ENCODE results near the gene DIRAS1.

Gene DIRAS1, protein sequence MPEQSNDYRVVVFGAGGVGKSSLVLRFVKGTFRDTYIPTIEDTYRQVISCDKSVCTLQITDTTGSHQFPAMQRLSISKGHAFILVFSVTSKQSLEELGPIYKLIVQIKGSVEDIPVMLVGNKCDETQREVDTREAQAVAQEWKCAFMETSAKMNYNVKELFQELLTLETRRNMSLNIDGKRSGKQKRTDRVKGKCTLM

DNA sequence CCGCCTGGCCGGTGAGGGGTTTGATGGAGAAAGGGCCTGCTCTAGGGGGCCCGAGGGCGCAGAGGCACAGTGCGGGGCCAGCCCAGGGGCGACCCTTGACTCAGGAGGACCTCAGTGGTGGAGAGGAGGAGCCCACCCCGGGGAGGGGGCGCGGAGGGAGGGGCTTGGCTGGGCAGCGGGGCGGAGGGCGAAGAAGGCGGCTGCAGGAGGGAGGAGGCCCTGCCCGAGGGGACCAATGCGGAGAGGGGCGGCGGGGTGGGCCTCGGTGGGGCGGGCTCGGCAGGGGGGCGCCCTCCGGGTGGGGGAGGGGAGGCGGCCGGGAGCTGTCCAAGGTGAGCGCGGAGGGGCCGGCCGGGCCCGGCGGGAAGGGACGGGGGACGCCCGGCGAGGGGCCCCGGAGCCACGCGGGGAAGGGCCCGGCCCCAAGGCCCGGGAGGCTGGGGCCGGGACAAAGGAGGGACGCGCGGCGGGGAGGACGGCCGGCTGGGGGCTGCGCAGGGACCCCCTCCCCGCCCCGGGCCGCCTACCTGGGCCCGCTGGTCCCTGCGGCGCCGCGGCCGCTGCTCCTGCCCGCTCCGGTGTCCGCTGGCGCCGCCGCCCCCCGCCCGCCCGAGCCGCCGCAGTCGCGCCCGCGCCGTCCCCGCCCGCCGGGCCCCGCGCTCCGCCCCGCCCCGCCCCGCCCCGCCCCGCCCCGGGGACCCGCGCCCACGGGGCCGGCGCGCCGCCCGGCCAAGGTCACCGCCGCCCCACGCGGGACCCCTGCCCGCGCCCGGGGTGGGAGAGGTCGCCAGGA is at the start of gene DIRAS1:
Gene DIRAS1, minus strand, starts transcription at position 596 of the 793 bp plus-strand sequence. CDS start 3,566 bp downstream, outside the sequence.
- no peak for DNase-seq (ENCODE audit: low read depth)

DNA sequence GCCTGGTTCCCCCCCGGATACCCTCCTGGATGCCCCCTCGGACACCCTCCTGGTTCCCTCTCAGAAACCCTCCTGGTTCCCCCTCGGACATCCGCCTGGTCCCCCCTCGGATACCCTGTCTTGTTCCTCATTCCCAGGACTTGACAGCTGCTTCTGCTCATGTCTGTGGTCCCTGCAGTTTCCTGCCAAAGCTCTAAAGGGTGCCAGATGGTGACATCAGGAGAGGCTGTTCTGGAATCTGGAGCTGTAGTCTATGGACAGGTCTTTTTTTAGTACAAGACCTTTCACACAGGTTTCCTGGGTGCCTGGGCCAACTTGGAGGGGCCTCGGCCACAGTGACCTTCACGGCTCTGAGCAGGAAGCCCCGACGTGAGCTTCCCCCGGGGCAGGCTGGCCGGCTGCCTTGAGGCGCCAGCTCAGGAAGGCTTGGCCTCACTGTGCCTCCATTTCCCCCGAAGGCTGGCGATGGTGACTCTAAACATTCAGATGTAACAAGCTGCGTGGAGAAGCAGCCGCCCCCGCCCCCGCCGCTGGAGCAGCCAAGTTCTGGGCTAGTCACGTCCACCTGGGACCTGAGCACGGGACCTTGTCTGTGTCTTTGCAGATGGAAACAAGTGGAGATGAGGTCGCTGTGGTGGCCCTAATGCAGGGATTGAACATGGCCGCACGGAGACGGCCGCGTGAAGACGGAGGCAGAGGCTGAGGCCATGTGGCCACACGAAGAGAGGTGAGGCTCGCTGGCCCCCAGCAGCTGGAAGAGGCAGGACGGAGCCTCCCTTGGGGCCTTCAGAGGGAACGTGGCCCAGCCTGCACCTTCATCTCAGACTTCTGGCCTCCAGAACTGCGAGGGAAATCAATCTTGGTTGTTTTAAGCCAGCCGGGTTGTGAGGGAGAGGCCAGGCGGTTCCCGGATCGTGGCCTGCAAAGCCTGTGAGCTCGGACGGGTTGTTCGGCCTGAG is 49.2 kb upstream of the DIRAS1 start:
- no peak for DNase-seq (ENCODE audit: low read depth)

DNA sequence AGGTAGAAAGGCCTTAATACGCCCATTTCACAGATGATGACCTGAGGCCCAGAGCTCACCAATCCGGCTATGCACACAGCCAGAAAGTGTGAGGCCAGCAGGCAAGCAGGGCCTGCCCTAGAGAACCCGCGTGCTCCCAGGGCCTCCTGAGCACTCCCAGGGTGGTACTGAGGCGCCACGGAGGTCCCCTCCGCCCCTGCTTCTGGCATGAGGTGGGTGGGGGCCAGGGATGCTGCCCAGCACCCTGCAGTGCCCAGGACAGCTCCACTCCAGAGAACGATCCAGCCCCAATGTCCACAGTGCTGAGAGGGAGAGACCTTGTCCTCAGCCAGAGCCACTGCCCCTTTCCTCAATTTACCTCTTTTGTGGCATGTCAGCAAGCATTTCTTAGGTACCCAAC is 48.0 kb upstream of the DIRAS1 start:
- no peak for DNase-seq (ENCODE audit: low read depth)

DNA sequence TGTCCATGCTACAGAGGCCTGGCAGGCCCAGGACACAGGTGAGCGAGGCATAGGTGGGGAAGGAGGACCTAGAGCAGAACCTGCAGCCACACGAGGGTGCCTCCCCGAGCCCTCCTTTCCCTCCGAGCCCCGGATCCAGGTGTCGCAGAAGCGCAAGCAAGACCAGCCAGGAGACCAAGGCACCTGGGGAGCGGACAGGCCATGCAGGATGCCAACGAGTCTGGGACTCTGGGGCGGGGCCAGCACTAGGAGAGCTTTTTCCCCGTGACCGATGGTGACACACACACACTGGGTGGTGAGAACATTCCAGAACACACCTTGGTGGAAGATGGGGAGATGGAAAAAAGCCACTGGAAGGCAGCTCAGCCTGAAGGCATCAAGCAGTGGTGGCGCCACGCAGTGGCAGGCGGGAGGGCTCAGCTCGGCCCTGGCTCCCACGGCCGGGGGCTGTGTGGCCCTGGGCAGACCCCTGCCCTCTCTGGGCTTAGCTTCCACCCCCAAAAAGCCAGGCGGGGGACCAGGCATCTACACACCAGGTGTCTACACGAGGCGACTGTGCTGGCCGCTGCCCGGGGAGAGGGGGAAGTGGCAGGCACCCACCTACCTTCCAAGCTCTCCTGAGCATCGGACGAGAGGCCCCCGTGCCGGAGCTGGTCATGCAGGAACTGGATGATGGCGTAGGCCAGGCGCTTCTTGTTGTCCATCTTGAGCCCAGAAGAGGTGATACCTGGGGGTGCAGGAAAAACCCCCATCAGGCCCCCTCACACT is 47.4 kb upstream of the DIRAS1 start:
- DNase-seq (ENCODE audit: low read depth), result no peak

DNA sequence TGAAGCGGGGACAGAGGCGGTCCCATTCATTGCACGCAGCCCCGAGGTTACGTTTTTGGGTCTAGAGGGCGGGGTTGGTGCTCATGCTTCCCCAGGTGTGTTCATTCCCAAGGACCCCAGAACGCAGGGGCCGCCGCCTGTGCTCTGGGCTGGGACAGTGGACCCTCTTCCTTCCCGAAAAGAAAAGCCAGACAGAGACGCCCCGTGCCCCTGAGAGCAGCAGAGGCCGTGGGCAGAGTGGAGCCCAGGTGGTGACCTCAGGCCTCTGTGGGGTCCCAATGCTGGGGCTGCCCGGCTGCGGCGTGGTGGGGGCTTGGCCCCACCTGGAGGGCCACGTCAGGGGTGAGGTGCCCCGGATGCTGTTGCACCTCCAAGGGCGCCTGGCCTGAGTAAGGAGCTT is 46.5 kb upstream of the DIRAS1 start:
- no peak for DNase-seq (ENCODE audit: low read depth)

DNA sequence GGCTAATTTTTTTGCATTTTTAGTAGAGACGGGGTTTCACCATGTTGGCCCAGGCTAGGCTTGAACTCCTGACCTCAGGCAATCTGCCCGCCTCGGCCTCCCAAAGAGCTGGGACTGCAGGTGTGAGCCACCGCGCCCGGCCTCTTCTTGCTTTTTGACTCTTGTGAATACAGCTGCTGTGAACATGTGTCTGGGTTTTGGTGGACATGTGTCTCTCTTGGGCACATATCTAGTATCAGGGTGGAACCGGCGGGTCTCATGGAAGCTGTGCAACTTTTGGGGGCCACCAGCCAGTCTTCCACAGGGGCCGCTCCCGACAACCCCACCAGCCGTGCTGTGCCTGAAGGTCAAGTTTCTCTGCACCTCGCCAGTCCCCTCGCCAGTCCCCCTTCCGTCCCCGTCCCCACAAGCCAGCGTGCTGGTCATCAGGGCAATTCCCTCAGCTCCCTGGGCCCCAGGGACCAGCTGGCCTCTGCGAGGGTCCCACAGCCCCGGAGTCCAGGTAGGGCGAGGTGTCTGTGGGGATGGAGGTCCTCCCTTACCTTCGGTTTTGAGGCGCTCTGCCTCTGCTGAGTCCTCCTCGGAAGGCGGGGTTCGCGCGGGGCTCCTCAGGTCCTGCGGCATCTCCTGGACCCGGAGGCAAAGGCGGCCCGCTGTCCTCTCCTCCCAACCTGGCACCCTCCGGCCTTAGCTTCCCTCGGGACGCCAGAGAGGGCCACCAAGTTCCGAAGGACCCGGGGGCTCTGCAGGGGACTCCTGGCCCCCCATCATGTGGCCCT is 45.6 kb upstream of the DIRAS1 start:
- no peak for DNase-seq (ENCODE audit: low read depth)

DNA sequence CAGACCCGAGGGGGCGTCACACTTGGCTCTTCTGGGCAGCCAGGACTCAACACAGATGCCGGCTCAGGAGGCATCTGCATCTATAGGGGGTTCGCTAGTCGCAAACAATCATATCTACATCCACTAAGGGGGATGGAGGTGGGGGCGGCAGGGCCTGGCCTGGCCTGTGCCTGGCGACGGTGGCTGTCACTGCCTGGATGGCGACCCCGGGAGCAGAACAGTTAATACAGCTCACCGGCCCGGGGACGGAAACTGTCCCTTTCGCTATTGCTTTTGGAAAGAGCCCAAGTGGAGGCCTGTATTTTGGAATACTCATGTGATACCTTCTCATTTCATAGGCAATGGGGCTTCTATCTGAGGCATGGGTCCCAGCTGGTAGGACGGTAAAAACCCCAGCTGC is 44.2 kb upstream of the DIRAS1 start:
- no peak for DNase-seq (ENCODE audit: low read depth)

DNA sequence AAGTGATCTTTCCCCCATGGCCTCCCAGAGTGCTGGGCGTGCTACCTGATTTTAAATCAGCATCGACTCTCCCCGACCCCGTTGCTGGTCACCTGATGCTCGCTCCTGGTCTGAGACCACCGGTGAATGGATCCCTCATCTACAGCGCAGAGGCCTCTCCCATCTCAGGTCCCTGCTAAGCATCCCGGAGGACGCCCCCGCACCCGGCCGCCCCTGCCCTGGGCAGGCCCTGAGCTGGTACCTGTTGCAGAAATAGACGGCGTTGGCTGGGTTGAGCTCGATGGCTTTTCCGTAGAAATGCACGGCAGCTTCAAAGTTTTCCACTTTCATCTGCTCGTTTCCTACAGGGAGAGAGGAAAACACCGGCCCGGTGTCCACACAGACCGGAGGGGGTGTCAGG is 43.8 kb upstream of the DIRAS1 start:
- no peak for DNase-seq (ENCODE audit: low read depth)

DNA sequence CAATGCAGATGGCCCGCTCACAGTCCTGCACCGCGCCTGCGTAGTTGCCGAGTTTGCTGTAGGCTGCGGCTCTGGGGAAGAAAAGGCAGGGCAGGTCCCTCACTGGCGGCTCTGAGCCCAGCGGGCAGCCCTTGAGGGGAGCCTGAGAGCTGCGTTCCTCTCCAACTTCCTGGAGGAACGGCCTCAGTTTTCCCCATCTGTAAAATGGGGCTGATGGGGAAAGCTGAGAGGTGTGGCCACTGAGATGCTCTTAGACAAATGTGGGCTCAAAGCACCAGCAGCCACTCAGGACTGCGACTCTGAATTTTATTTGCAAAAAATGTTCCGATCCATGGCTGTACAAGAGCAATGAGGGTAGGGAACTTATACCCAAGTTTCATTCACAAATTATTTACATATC is 42.5 kb upstream of the DIRAS1 start:
- no peak for DNase-seq (ENCODE audit: low read depth)

DNA sequence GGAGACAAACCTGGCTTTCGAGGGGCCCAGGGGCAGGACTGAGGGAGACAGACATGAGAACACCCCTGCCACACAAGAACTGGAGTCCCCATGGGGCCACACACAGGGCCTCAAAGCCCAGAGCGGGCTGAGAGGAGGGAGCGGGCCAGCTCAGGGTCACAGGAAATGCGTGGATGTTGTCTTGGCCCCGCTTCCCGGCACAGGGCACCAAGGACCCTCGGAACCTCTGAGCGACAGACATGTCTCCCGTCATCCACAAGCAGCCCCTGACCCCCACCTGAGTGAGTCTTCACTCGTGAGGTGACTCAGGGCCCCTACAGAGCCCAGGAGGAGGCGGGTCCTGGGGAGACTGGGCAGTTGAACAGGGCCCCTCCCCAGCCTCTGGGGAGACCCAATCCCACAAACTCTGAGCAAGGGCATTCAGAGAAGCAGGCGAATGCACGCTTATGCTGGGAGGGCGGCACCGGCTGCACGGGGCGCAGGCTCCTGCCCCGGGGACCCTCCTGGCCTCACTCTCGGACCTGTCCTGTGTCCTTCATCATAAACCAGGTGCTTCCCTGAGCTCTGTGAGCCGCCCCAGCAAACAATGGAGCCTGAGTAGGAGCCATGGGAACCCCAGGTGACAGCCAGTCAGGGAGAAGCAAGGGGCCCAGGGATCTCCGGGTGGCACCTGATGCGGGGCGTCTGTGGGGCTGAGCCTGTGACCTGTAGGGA is 41.8 kb upstream of the DIRAS1 start:
- no peak for DNase-seq (ENCODE audit: low read depth)

DNA sequence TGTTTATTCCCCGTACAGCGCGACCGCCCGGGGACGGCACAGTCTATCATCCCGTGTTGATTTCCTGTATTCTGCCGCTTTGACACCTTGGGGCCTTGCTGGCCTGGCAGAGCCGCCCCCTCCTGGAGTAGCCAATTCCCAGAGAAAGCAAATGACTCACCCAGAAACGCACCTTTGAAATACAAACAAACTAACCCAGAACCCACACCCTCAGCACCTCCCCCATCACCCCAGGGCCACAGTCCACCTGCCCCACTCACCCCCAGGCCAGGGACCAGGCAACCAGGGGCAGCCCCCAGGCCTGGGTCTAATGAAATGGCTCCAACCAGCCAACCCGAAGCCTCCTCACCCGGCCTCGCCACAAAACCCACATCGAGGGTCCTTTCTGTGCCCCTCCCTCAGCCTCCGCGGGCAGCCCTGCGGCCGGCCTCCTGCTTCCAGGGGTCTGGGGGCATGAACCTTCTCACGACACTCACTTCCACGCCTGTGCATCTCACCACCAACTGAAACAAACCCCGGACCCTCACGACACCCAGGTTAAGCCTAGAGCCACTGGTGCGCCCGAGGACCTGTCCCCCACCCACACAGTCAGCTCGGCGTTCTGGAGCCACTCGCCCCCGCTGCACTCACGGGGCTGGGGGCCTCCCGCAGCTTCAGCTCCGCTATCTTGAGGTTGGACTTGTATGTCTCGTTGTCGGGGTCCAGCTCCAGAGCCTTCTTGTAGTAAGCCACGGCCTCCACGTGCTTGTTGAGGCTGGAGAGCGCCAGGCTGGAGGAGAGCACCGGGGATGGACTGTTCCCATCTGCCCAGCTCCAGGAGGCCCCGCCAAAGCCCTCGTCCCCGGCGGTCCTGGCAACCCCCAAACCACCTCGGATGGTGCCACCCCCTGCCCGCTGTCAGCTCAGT is 41.0 kb upstream of the DIRAS1 start:
- no peak for DNase-seq (ENCODE audit: low read depth)

DNA sequence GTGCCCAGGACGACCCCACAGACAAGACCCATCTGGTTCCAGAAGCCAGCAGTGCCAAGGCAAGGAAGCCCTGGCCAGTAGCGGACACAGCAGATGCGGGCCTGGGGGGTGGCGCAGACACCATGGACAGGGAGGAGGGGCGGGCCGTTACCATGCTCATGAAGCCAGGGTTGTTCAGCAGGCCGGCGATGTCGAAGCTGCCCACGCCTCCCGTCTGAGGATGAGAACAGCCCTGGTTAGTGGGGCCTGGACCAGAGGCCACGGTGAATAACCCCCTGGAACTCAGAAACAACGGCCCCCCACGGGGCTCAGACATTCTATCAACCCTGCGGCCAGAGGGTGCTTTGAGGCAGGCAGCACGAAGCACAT is 40.1 kb upstream of the DIRAS1 start:
- no peak for DNase-seq (ENCODE audit: low read depth)

DNA sequence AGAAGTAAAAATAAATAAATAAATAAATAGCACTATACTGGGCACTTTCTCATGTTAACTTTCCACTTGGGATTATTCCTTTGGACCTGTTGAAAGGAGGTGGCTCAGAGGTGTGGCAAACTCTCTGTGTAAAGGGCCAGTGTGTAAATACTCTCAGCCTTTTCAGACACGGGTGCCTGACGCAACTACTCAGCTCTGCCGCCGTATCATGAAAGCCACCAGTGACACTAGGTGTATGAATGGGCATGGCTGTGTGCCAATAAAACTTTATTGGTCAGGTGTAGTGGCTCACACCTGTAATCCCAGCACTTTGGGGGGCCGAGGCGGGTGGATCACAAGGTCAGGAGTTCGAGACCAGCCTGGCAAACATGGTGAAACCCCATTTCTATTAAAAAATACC is 38.8 kb upstream of the DIRAS1 start:
- no peak for DNase-seq (ENCODE audit: low read depth)

DNA sequence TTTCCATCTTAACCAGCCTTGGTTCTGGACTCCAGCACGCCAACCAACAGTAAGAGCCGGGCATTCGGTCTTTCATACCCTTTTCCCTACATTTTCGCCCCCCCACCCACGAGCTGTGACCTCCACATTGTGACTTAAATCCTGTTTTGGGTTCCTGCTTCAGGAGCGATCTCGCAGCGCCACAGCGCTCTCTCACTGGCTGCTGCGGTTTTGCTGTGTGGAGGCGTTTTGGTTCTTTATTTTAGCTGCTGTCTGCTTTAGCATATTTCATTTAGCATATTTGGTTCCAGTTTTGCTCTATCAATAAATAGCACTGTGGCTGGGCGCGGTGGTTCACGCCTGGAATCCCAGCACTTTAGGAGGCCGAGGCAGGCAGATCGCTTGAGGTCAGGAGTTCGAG is 38.2 kb upstream of the DIRAS1 start:
- DNase-seq (ENCODE audit: low read depth), result no peak

DNA sequence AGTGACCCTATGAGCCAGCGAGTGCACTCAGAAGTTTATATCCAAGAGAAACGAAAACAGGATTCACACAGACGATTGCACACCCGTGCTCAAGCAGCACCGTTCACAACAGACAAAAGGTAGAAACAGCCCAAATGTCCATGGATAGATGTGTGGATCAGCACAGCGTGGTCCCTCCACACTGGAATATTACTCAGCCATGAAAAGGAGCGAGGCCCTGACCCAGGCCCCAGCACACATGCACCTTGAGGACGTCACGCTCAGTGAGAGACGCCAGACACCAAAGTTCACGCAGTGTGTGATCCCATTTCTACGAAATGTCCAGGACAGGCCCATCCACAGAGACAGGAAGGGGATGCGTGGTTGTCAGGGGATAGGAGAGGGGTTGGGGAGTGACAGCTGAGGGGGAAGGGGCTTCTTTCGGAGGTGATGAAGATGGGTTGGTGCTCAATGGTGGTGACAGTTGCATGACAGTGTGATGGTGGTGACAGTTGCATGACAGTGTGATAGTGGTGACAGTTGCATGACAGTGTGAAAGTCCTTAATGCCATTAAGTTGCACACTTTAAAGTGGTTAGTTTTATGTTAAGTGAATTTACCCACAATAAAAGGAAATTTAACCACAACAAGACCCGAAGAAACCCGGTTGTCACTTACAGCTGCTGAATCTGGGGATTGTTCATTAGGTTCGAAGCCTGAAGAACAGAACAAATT is 37.6 kb upstream of the DIRAS1 start:
- no peak for DNase-seq (ENCODE audit: low read depth)

DNA sequence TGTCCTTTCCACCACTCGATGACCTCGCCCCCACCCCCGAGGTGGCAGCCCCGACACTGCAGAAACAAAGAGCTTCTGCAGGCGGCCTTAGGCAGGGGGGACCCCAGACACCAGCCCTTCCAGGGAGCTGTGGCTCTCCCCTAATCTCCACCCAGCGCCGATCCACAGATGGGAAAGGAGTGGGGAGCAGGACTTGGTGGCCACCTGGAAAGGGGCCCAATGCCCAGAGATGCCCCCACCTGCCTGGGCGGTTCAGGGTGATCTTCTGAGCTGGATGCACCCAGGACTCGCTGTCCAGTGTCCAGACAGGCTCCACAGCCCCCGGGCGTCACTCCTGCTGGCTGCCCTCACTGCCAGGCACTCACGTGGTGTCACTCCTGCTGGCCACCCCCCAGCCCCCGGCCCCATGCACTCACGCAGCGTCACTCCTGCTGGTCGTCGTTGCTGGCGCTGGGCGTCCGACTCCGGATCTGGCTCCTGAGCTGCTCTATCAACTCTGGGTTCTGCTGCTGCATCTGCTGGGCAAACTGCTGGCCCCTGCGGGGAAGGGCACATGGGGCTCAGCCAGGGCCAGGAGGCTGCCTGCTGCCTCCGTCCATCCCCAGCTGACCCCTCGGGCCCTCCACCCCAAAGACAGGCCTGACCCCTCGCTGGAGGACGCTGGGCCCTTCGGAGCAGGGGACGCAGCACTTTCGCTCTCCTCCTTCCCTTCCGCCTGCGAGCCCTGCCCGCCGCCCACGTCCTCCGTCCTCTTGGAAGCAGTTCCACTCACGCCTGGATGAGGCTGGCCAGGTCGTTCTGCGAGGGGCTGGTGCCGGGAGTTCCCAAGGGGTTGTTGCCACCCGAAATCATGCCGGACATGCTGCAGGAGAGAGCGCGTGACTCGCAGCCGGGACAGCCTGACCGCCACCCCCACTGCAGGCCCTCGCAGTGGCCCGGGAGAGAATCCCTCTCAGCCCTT is 36.0 kb upstream of the DIRAS1 start:
- DNase-seq (ENCODE audit: low read depth), result no peak

DNA sequence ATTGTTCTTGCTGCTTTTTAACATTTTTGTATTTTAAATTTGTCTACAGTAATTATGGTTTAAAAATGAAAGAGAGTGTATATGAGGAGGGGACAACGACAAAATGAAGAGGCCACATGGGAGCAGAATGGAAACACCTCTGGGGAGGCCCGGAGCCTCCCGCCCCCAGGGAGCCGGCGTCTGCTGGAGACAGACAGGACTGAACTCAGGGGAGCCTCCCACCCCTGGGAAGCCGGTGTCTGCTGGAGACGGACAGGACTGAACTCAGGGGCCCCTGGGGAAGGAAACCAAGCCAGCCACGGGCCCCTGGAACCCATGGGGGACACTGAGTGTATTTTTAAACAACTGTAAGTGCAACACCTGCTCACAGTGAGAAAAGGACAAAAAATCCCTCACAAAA is 35.3 kb upstream of the DIRAS1 start:
- no peak for DNase-seq (ENCODE audit: low read depth)

DNA sequence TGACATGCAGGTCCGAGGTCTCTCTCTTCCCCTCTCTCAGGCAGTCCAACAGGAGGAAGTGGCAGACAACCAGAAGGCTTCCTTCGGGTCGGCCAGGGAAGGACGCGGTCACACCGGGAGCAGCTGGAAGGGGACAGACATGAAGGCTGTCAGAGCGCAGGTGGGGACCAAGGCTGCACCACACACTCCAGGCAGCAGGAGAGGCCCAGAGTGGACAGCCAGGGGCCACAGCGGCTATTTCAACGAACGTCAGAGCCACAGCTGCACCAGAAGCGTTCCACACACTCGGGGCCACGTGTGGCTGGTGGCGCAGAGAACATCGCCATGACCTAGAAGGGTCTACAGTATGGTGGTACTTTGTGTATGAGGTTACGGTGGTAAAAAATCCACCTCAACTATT is 34.6 kb upstream of the DIRAS1 start:
- no peak for DNase-seq (ENCODE audit: low read depth)

Measured in GM04504 (cell line).